NCI-H82 treated with DMSO at 0.1 percent for 48 hours (cell line): Measurements from ENCODE around the gene ILF2.
A peak's percentile ranks its signal among the peaks of the same experiment; 100 is the strongest.
"Not testable (repeated sequence)": the region's sequence is repeated elsewhere in the genome, so short reads cannot be mapped to it uniquely, and the experiment has no call there.

Experiments used
- DNase-seq: peaks from one replicate; lab custom pipeline; 2025; ENCODE audit not compliant: unreplicated experiment; lab: John Stamatoyannopoulos, UW

ILF2 gene

DNA sequence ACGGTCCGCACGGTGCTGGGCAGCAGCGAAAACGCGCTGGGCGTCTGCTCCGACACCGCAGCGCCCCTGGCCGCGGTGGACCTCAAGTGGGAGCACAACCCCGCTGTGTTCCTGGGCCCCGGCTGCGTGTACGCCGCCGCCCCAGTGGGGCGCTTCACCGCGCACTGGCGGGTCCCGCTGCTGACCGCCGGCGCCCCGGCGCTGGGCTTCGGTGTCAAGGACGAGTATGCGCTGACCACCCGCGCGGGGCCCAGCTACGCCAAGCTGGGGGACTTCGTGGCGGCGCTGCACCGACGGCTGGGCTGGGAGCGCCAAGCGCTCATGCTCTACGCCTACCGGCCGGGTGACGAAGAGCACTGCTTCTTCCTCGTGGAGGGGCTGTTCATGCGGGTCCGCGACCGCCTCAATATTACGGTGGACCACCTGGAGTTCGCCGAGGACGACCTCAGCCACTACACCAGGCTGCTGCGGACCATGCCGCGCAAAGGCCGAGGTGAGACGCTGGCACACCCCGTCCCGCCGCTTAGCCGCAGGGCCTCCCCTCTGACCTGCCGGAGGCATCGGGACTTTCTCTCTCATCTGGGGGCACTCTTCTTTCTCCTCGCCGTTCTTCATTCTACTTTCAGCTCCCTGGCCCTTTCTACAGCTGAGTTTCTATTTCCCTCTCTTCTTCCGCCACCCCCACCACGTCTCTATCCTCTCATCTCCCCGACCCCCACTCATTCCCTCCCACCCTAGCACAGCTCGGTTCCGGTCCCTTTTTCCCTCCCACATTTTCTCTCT, 8.7 kb upstream of the ILF2 start:
- no peak for DNase-seq

DNA sequence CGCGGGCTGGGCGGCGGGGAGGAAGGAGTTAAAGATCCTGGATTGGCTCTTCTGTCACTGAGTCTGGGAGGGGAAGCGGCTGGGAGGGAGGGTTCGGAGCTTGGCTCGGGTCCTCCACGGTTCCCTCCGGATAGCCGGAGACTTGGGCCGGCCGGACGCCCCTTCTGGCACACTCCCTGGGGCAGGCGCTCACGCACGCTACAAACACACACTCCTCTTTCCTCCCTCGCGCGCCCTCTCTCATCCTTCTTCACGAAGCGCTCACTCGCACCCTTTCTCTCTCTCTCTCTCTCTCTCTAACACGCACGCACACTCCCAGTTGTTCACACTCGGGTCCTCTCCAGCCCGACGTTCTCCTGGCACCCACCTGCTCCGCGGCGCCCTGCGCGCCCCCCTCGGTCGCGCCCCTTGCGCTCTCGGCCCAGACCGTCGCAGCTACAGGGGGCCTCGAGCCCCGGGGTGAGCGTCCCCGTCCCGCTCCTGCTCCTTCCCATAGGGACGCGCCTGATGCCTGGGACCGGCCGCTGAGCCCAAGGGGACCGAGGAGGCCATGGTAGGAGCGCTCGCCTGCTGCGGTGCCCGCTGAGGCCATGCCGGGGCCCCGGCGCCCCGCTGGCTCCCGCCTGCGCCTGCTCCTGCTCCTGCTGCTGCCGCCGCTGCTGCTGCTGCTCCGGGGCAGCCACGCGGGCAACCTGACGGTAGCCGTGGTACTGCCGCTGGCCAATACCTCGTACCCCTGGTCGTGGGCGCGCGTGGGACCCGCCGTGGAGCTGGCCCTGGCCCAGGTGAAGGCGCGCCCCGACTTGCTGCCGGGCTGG, 7.9 kb upstream of the ILF2 start, which contains the start of gene NPR1:
Gene NPR1, plus strand, starts transcription at position 170 of the 818 bp plus-strand sequence. Its CDS starts 421 bp downstream, at position 591.
- DNase-seq: no peak

DNA sequence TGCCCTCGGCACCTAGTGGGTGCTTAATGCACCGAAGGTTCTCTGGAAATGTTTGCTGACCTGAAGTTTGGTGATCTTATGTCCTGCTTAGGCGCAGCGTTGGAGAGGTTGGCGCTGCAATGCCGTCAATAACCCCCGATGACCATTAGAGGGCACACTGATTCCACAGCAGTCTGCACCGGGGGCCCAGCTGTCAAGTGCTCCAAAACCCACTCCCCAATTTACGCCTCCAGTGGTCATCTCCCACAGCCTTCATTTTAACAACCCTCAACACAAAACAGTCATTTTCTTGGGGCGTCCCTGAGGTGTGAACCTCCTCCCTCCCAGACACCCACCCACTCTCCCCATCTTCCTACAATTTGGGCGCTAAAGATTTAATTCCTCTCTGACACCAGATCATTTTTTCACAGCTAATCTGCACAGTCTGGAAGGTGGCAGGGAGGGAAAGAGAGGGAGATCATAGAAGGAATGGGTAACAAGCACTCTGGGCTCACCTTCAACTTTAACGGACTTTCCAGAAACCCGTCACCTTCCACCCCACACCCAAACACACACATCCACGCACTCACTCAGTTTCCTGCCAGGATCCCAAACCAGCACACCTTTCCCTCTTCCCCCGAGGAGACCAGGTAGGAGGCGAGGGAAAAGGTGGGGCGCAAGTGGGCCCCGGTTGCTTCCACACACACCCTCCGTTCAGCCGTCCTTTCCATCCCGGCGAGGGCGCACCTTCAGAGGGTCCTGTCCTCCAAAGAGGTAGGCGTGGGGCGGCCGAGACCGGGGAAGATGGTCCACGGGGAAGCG, 7.1 kb upstream of the ILF2 start:
- peak; percentile 66 for DNase-seq

DNA sequence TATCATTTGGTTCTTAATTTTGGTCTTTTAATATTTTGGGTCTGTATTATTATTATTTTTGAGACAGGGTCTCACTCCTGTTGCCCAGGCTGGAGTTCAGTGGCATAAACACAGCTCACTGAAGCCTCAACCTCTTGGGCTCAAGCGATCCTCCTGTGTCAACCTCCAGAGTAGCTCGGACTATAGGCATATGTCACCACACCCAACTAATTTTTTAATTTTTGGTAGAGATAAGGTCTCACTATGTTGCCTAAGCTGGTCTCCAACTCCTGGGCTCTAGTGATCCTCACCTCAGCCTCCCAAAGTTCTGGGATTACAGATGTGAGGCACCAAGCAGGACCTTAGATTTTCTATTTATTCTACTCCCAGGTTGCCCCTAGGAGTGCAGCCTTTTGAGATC, 2.7 kb upstream of the ILF2 start:
- no peak for DNase-seq

DNA sequence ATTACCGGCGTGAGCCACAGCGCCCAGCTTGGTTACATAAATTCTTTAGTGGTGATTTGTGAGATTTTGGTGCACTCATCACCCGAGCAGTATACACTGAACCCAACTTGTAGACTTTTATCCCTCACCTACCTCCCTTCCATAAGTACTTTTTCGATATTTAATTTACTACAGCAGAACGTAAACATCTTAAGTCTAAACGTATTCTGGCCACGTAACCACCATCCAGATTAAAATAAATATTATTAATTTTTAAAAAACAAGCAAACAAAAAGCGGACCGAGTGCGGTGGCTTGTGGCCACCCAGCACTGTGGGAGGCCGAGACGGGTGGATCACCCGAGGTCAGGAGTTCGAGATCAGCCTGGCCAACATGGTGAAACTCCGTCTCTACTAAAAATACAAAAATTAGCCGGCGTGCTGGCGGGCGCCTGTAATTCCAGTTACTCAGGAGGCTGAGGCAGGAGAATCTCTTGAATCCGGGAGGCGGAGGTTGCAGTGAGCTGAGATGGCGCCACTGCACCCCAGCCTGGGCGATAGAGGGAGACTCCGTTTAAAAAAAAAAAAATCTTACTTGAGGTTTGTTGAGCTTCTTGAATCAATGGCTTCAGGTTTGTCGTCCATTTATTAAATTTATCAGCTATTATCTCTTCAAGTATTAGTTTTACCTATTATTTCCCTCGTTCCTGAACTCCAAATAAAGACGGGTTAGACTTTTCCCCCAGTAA, 998 bp upstream of the ILF2 start:
- peak; percentile 80 for DNase-seq

DNA sequence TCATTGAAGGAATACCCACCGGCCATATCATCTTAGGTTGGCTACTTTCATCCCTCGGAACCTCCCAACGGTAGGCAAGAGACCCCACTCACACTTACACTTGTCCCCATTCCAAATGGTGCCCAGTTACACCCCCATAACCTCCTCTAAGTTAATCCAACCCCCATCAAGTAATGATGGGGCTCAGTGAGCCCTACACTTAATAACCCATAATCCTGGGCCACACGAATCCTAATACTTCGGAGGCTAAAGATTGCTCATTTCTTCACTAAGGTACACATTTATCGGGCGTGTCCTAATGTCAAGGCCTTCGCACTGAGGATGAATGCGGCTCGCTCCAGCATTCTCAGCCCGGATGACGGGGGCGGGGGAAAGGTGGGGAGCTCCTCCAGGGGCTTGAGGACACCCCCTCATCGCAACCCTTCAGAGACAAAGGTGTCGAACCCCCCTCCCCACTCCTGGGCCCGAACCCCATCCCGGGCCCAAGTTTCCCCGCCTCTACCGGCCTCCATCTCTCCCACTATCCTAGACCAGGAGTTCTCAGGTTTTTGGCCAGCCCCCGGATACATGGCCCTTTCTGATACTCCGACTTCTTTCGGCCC, 435 bp downstream of the ILF2 start:
- no peak for DNase-seq

DNA sequence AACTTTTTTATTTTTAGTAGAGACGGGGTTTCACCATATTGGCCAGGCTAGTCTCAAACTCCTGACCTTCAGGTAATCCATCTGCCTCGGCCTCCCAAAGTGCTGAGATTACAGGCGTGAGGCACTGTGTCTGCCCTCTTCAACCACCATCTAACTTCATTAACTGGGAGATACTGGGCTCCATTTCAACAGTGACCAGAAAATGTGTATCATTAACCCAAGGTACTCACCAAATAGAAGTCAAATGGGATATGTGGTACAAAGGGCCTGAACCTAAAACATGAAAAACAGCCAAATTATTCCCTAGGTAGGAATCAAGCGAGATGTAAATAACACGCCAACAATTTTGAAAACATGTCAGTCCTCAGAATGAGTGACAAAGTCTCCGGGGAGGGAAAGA, 1.2 kb downstream of the ILF2 start:
- DNase-seq: no peak

DNA sequence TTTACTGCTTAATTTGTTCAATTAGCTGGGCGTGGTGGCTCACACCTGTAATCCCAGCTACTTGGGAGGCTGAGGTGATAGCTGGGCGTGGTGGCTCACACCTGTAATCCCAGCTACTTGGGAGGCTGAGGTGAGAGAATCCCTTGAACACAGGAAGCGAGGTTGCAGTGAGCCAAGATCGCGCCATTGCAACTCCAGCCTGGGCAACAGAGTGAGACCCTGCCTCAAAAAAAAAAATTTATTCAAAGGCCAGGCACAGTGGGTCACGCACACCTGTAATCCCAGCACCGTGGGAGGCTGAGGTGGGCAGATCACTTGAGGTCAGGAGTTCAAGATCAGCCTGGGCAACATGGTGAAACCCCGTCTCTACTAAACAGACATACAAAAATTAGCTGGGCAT, 2.1 kb downstream of the ILF2 start:
- DNase-seq: not testable (repeated sequence)

DNA sequence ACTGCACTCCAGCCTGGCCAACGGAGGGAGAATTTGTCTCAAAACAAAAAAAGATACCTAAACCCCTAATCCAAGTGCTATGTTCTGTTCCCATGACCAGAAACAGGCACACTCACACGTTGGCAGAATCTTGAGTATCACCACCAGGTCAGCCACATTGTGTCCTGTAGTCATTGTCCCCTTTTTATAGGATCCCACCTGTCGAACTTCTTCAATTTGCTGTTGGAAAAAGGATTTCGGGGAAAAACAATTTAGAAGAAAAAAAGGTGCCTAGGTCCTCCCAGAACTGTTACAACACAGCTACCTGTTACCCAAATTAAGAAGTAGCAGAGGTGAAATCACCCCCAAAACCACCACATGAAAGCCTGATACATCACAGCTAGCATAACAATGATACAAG, 3.4 kb downstream of the ILF2 start:
- DNase-seq: no peak

DNA sequence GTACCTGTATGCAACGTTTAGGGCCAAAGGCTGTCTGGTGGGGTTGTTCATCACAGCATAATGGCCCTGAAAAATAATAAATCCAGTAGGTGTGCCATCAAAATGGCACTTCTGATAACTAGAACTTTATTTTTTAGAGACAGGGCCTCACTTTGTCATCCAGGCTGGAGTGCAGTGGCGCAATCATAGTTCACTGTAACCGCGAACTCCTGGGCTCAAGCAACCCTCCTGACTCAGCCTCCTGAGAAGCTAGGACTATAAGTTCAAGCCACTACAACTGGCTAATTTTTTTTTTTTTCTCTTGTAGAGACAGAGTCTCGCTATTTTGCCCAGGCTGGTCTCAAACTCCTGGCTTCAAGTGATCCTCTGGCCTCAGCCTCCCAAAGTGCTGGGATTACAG, 7.6 kb downstream of the ILF2 start:
- no peak for DNase-seq

DNA sequence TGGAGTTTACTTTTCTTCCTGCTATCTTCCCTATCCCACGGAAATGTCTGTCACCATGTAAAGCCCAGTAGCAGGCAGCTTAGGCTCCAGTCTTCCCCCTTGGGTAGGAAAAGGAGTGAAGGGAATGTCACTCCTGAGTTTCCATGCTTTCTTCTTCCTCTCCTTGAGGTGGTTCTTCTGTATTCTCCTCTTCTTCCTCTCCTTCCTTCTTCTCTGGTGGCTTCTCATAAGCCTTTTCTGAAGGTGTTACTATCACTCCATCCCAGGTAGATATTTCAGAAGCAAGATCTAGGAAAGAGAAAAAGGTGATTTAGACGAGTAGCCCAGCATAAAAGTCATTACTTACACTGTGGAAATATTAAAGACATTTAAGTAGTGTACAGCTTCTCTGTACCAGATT, 8.5 kb downstream of the ILF2 start:
- no peak for DNase-seq

DNA sequence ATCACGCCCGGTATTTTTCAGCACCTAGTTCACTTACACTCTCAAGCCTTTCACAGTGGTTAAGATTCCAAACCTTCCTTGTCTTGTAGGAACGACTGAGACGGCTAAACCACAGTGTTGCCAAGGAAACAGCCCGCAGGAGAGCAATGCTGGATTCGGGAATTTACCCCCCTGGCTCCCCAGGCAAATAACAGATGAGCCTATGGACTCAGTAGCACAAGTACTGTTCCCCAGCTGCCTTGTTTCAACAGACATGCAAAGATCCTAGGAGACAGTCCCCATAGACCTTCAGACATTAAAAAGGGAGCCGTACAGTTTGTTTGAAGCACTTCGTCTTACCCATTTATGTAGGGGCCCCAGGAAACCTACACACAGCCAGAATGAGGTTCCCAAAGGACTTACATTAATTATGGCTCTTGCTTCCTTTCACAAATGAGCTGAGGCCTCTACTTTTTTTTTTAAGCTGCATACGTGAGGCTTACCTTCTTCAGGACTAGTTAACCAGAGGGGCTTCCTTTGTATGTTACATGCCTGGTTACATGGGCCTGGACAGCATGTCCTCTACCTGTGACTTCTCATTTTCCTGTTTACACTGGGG, 9.6 kb downstream of the ILF2 start:
- no peak for DNase-seq

DNA sequence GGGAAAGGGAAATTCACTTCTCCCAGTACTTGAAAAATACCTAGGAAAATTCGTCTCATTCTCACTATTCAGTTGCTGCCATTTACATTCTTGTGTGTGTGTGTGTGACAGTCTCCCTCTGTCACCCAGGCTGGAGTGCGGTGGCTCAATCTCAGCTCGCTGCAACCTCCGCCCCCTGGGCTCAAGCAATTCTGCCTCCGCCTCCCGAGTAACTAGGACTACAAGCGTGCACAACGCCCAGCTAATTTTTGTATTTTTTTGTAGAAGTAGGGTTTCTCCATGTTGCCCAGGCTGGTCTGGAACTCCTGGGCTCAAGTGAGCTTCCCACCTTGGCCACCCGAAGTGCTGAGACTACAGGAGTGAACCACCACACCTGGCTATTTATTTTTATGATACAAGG, 11.1 kb downstream of the ILF2 start:
- no peak for DNase-seq

DNA sequence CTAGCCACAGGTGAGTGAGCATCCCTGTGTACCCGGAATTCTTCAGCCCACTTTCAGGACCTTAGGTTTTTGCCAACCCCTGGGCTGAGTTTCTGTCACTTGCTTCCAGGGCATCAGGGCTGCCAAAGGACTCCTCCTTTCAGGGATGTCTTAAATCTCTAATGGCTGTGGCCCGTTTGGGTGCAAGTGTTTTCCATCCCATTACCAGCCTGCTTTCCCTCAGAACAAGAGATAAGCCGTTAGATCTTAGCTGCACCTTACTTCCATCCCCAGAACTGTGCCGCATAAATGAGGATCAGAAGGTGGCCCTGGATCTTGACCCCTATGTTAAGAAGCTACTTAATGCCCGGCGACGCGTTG, 11.6 kb downstream of the ILF2 start:
- DNase-seq: no peak

DNA sequence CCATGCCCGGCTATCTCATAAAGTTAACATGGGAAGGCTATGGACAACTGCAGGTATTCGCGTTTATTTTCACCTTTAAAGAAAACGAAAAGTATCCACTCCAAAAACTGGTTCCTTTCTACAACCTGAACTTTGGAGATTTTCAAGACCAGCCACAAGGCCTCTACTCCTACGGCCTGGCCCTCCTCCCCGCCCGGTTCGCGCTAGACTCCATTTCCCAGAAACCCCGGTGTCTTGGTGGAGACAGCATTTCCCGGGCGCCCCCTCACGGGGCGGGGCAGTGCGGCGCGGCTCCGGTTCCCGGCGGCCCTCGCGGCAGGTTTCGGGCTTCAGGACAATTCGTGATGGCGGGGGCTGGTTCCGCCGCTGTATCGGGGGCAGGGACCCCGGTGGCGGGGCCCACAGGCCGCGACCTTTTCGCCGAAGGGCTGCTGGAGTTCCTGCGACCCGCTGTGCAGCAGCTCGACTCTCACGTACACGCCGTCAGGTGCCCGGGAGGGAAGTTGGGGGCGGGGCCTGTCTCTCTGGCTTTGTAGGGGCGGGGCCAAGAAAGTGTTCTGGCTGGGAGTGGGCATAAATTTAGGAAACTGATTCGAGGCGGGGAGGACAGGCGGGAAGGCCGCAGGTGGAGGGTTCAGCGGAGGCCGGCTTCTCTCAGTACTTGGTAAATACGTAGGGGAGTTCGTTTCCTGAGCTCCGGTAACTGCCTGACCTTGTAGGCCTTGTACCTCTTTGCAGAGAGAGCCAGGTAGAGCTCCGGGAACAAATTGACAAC, 12.2 kb downstream of the ILF2 start, which contains the start of gene SNAPIN:
Gene SNAPIN, plus strand, starts transcription at position 304 of the 775 bp plus-strand sequence. Its CDS starts 41 bp downstream, at position 345.
- DNase-seq: peak; percentile 87

DNA sequence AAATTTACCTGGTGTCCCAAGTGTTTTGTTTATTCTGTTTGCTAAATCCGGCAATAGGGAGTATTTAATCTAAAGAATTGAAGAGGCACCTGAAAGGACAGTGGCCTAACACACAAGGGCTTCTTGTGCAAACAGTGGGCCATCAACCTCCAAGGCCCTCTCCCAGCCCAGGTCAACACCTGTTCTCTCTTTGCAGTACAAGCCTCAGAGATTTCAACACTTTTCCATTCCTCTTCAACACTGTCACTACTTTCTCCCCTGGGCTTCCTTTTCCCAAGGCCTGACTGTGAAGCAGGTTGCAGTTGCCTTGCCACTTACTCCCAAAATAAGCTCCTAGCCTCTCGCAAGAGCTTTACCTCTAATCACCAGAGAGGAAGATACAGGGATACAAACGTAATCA, 15.5 kb downstream of the ILF2 start:
- DNase-seq: no peak

DNA sequence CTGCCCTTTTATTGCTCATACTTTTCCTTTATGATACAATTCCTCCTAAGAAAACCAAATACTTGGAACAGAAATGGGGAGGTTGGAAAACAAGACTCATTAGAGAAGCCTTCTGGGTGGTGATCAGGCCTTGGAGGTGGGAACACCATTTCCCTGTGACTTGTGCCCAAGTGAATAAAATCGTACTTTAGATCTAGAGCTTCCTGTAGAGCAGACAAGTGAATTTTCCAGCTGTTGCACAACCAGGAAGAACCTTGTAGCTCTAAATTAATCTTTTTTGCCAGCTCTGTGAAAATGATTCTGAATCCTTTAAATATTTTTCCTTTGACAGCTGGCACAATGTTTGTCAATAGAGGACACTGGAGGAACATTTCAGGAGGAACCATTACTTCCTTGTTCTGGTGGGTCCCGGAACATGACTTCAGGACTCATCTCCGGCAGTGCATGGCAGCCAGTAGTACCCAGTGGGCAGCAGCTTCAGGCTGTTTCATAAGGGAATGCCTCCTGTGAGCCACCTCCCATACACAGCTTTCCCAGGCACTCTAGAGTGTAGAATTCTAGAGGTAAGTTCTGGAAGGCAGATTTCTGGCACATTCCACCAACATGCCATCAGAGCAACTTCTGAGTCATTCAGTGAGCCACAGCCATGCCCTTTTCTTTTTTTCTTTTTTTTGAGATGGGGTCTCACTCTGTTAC, 17.8 kb downstream of the ILF2 start:
- no peak for DNase-seq

DNA sequence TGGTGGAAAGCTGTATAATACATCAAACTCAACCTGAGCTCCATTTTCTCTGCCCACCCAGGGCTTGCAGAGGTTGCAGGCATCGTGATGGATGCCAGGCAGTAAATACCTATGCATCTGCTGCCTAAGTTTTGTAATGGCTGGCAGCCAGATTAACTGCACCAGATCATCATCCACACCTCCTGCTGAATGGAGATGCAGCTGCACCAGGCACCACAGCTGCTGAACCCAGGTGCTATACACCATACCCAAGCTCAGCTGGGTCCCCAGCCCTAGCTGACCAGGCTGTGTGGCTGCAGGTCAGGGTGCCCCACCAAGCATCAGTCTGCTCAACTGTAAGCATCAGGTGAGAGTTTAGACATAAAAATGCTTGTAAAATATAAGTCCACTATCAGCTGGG, 19.0 kb downstream of the ILF2 start:
- no peak for DNase-seq

DNA sequence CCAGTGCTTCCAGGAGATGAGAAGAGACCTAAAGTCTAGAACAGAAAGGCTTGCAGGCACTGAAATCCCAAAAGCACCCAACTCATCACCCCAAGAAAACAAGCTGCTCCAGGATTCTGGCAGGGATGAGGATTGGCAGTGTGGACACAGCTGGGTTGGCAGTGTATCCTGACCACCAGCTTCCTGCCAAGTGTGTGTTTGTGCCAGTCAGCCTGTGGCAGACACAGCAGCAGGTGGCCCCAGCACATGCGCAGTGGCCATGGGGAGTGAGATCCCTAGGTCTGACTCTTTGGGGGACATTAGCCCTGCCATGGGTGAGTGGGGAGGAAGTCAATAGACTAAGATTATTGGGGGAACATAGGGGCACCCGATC, 20.9 kb downstream of the ILF2 start:
- DNase-seq: no peak
